GM19025 (cell line): ENCODE data around the gene FANCC.

Experiments used
- ATAC-seq: cut with Tn5 transposase; IDR thresholded peaks from one replicate; pipeline ENCODE4 v1.9.1; 2021; ENCODE audit warnings: mild to moderate bottlenecking, low read depth, moderate library complexity; ENCODE audit not compliant: unreplicated experiment

FANCC gene

DNA sequence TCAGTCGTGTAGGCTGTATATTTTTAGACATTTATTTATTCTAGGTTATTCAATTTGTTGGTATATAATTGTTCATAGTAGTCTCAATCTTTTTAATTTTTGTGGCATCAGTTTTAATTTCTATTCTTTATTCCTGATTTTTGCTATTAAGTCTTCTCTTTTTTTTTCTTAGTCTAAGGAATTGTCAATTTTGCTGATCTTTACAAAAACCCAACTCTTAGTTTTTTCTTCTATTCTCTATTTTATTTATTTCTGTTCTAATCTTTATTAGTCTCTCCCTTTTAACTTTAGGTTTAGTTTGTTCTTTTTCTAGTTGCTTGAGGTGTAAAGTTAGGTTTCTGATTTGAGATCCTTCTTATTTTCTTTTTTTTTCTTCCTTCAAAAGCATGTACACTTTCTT lies 152.5 kb downstream of the FANCC start:
- no peak for ATAC-seq

DNA sequence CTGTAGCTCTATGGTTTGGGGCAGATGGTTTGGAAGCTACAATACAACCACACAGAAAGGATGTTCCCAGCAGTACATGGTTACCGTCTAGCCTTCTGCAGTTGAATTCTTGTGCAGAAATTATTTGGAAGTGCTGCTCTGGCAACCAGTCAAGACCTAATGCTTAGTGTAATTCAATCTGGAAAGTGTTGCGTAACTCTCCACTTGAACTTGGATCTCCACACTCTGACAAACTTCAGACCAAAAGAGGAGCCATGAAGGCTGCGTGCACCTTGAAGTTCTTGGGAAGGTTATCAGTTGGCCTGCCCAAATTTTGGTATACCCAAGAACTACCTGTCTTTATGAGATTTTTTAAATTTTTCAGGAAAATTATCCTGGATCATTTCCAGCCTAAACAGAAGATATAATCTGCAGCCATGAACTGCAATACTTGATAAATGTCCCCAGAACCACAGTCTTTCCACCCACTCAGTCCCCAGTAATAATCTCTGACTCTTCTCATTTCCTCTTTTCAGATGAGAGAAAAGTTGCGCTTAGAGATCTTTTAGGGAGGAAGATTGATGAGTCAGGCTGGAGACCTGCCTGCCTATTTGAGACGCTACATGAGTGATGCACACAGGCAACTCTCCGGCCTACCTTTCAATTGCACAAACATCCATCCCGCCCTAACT lies 159.9 kb downstream of the FANCC start:
- no peak for ATAC-seq

DNA sequence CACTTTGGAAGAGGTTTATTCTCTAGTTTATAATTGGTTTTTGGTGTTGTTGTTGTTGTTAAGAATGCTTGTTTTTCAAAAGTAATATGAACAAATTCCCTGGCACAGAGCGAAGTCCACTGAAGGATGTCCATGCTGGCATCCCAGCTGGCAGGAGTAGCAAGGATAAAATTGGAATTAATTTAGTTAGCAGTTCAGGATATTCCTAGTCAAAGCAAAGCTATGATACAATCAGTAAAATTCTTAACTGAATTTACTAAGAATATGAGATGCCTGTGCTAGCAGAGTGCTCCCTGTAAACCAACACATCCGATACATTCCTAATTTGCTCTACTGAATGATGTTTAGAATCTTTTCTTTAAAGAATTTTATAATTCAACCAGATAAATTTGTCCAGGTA lies 161.4 kb downstream of the FANCC start:
- ATAC-seq: no peak

DNA sequence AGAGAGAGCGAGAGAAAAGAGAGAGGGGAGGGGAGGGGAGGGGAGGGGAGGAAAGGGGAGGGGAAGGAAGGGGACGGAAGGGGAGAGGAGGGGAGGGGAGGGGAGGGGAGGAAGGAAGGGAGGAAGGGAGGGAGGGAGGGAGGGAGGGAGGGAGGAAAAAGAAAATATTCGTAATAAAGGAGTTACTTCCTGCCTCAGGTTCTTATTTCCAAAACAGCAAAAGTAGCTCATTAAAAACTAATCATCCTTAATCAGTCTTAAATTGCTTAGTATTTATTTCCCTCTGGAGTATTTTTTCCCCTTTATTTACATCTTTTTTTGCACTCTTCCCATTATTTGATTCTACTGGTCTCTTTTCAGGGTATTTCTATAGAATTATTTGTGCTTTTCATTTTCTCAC lies 162.3 kb downstream of the FANCC start:
- ATAC-seq: no peak

DNA sequence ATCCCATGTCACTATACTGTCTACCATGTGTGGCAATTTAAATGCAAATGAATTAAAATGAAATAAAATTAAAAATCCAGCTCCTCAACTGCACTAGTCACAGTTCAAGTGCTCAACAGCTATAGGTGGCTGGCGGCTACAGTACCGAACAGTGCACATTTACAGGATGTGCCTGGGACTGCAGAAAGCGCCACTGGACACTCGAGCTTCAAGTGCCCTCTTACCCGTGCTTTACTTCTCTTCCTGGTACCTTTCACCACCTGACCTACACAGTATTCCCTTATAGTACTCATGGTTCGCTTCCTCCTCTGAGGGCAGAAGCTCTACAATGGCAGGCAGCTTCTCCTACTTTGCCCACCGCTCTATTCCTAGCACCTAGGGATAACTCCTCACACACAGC lies 166.6 kb downstream of the FANCC start:
- no peak for ATAC-seq

DNA sequence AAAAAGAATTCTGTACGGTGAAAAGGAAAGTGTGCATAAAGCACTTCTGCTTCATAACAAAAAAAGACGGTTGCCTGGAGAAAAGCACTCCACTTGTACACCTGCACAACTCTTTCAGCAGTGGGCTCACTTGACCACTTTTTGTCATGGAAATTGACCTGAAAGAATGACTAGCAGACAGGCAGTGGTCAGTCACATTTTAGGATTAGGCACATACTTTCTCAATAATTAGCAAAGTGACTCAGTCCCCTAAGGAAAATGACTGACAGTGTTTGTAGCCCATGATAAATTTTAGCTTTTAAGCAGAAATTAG lies 169.3 kb downstream of the FANCC start:
- ATAC-seq: no peak

DNA sequence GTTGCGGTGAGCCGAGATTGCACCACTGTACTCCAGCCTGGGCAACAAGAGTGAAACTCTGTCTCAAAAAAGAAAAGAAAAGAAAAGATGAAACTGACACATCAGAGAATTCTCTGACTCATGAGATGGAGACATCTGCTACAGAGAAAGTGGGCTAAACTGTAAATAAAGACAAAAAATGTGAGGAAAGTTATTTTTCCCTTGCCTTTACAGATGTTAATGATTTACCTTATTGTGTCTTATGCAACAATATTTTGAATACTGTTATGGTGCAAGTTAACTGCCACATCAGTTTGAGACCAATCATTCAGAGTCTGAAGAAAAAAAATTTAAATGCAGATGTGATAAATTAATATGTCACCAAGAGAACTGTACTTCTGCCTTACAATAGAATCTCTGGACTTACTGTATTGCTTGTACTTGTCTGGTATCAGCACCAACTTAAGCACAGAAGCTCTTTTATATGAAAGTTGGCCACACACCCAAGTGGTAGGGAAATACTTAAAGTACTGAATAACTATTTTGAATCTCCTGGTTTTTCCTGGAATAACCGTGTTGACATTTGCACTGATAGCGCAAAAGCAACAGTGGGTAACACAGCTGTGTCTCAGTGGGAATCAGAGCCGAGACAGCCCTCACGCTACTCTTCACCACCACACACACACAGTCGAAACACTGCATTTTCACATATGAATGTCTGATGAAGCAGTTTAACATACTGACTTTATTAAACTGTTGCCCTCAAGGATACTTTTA lies 169.9 kb downstream of the FANCC start:
- no peak for ATAC-seq

DNA sequence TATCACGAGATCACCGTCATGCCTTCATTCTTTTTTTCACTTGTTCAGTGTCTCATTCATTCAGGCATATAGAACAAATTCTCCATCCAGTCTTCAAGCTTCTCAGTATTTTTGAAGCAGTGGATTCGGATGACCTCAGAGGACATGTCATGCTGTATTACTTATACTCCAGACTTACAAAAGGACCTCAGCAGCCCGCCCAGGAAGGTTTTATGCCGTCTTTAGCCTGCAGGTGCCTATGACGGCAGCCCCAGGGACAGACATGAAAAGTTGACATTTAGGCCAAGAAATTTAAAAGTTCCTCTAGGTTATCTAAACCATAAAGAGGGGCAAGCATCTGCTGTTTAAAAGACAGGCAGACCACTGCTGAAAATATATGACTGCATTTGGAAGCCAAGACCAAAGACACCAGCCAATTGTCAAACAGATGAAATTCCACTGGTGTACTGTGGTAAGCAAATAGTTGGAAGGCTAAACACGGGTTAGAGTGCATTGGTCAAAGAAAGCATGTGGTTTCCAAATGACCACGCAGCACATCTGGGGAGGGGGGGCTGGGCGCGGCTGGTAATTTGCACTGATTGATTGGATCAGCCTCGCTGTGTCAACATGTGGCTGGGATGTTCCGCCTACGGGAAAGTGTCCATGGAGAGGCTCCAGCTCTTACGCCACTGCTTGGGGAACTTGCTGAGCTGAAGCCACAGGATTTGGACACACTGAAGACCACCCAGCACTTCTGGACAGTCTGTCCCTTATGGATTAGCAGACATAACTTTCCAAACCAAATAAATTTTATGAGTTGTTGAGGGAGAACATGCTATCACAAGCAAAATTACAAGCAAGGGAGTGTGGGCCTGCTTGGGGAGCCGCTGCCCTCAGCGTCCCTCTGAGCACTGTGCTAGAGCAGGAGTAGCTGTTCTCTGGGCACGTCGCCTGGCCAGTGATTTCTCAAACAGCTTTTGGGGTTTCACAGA lies 173.6 kb downstream of the FANCC start:
- ATAC-seq: no peak

DNA sequence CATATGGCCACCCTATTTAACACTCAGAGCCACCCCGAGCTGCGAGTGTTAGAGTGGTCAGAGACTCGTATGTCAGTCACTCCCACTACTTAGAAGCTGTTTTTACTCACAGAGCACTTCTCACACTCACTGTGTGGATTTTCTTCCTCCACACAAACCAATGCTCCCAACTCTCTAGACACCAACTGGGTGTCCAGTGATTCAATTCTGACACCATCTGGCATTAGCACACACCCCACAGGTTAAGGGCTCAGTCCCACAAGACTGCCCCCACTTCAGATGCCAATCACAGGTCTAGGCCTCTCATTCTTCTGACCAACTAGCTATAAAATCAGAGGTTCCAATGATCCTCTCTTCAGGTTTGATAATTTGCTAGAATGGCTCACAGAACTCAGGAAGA lies 174.8 kb downstream of the FANCC start:
- no peak for ATAC-seq

DNA sequence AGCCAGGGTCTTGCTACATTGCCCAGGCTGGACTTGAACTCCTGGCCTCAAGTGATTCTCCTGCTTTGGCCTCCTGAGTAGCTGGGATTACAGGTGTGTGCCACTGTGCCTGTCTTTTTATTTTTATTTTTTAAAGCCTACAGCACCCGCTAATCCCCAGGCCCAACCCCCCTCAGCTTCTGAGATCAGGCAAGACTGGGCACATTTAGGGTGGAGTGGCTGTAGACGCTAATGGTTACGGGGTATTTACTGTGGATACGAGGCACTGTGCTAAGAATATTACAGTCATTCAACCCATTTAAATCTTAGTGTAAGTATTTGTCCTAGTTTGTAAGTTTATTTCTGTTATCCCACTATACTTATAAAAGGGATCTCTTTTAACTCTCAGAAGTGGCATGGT lies 175.2 kb downstream of the FANCC start:
- no peak for ATAC-seq

DNA sequence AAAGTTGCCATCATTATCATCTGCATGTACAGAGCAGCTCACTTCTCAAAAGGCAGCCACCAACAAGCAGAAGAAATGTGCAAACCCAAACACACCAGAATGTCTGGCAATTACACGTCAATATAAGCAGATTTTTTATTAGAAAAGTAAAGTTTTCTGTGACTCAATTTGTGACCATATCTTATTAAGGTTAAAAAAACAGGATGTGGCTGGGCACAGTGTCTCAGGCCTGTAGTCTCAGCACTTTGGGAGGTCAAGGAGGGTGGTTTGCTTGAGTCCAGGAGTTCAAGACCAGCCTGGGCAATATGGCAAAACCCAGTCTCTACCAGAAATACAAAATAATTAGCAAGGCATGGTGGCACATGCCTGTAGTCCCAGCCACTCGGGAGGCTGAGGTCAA lies 176.7 kb downstream of the FANCC start:
- ATAC-seq: no peak

DNA sequence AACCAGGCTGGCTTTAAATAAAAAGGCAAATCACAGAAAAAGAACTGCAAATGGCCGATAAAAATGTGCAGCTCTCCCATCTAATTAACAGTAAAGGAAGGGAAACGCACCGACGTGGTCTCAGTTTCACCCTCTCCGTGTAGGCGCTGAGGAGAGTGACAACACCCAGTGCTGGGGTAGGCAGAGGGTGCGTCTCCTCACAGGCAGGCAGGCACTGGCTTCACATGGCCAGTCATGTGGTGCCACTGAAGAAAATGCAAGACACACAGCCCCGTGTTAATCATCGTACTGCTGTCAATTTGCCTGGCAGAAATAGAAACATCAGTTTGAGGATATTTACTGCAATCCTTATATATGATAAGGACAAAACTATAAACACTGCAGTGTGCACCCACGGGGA lies 178.4 kb downstream of the FANCC start:
- ATAC-seq: no peak

DNA sequence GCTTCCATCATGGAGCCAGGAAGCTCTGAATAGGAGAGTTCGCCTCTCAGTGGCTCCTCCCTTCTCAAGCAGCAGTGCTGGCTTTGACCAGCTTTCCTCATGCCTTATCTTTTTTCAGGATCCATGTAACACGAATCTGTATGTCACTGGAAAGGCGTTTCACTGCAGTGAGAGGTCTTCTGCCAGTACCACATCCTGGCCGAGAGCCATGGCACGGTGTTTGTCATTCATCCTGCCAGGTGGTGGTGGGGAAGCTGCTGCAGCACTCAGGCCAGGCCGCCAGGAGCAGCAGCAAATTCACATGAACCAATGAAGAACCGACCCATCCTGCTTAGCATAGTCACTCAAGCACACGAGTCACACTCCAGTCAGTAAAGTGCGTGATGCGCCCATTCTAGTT lies 179.0 kb downstream of the FANCC start:
- ATAC-seq: no peak

DNA sequence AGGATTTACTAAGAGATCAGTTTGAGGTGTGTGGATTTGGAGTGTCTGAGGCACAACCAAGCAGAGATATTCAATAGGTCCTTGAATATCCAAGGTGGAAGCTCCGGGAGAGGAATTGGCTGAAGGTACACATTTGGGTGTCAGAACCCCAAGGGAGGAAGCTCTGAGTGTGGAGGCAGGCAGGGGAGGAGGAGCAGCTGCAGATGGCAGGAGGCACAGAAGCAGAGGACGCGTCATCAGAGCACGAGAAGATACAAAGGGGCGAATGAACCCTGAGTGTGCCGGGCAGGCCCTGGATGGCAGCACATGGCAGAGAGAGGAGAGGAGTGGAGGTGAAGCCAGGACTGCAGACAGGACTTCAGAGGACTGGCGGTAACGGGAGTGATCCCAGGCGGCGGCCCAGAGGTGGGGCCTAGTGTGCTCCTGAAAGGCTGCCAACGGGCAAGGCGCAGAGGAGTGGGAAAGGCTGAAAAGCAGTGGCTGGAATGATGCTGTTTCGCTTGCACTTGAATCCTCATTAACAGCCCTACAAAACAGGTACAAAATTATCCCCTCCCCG lies 179.8 kb downstream of the FANCC start:
- no peak for ATAC-seq

DNA sequence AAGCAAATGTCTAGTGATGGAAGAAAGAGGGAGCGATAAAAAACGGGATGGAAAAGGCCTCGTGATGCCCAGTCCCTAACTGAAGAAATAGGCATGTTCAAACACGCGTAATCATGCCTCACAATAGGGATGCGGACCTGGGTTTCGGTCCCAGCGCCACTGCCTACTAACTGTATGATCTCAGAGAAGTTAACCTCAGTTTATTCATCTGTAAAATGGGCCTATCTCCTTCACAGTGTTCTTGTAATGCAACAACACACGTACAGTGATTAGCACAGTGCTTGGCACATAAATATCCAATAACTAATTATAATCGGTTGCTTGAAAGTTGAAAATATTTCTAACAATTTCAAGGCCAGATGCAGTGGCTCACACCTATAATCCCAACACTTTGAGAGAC lies 181.8 kb downstream of the FANCC start:
- no peak for ATAC-seq

DNA sequence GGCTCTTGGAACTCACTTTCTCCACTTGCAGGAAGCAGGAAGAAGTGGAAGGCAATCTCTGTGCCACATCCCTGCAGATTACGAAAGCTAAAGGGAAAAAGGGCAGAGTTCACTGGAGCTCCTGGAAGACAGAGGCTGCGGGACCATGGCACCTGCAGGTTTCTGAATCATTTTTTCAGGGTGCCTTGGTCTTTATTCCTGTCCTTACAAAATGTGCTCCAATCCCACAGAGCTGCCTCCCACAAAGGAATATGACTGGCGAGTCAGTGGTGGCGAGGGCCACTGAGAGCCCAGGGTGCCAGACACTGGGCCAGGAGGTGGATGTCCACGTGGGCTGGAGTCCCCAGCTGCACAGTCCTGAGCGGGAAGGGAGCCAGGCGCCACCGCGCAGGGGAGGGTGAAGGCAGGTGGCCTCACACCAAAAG lies 183.0 kb downstream of the FANCC start:
- no peak for ATAC-seq

DNA sequence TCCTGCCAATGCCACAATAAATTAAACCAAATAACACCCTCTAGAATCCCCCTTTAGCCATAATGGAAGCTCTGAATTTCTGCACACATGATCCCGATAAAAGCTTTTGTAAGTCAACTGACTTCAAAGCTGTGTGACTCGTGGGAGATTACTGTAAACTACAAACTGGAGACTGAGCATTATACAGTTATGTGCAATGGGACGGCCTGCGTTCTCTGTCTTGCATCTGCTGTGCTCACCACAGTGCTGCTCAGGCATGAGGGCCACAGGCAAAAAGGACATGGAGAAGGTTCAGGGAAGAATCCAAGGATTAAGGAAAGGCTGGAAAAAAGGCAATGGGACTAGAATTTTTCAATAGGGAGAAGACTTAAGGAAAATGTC lies 184.2 kb downstream of the FANCC start:
- no peak for ATAC-seq

DNA sequence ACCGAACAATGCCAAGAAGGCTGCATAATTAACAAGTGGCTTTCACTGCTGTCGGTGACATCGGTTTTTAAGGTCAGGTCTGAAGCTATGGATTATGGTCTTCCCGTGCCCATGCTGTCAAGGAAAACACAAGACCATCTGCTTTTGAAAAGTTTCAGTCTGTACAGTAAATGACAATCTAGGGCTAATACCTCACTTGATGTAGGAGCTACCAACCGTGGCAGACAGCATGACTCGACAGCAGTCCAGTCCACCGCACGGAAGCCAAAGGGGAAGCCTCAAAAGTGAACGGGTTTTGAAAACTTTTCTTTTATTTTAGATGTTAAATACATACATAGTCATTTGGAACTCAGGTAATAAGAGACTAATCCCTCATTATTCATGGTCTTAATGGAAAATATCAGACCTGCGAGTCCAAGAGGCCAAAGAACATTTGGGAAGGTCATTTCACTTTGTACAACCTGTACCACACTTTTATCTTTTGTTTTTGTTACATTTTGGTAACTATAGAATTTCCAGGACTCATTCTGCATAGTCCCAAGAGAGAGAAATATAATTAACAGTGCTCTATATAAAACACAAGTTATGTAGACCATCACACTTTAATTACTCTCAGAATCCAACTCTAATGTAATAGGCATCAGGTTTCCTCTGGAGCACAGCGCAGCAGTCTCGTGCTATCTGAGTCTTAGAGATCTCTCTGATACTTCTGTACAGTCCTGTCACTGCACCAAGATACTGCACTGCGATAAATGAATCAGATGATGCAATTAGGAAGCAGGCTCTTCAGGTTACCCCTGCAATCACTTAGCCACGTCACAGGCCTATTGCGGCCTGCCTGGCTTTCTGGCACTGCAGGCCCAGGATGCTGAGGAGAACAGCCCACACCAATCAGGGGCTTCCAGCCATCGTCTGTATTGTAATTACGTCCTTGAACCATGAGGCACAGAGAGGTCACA lies 184.9 kb downstream of the FANCC start:
- no peak for ATAC-seq

DNA sequence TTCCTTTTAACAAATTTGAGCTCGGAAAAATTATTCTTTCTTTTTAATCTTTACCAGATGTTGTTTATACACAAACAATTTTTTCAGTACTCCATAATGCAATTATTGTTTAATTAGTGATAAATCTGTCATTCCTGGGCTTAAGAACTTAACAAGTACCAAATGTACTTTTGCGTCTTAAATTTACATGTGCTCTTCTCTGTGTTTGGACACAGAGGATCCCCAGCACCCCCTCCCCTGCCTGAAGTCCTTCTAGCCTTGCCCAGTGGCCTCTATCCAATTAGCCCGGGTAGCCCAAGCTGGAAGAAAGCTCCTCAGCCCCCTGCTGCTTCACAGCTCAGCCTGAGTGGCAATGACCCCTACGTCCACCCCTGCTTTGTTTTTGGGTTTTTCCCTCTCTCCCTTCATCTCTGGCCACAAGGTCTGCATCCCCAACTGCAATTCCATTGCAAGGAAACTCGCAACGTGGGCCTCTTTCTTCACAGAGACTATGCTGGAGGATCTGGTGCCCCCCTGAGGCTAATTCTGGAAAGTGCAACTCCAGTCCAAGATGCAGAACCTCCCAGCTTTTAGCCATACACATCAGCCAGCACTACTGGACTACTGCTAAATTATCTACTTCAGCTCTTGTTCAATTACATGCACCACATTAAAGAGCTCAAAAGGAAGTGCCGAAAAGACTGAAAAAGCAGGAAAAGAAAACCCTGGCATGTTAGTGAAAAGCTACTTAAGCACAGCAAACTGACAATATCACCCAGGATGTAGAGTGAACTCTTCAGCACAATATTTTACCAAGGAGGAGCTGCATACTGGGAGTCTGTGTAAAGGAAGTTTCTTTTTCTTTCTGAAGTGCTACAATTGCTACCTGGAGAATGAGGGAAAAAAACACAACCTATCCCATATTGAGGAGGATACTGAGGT lies 186.2 kb downstream of the FANCC start:
- no peak for ATAC-seq
